Spinal cord (tissue), 10 donors: ENCODE data around the gene ALDH1L1. TPM values are rescaled to one million over a fixed set of nuclear protein-coding genes. Genes with fewer than 3 reads are reported as not detected.
A peak's percentile ranks its signal among the peaks of the same experiment; 100 is the strongest.

Experiments used
- DNase-seq, 6 donors: peaks; one replicate each; pipeline versions ENCODE4 v3.0.0 to v3.0.0-alpha.2; 2013 to 2015; ENCODE audit warnings: low spot score in 6 of 6, low read depth in 4 of 6
- H3K27ac ChIP-seq: one replicate; pipeline ENCODE4 v1.5.1; 2013; ENCODE audit warnings: low read depth, low read length, control low read depth
- H3K27me3 ChIP-seq: one replicate; pipeline ENCODE4 v1.6.1; 2013; ENCODE audit warnings: low read length; ENCODE audit not compliant: control insufficient read depth, insufficient read depth
- H3K36me3 ChIP-seq: one replicate; pipeline ENCODE4 v1.6.1; 2013; ENCODE audit warnings: low read length; ENCODE audit not compliant: control insufficient read depth, insufficient read depth
- H3K4me1 ChIP-seq: one replicate; pipeline ENCODE4 v1.6.1; 2013; ENCODE audit warnings: low read length; ENCODE audit not compliant: control insufficient read depth, insufficient read depth
- H3K4me3 ChIP-seq: one replicate; pipeline ENCODE4 v1.5.1; 2013; ENCODE audit warnings: low read depth, low read length, control low read depth
- H3K9me3 ChIP-seq: one replicate; pipeline ENCODE4 v1.6.1; 2013; ENCODE audit warnings: low read length; ENCODE audit not compliant: control insufficient read depth, insufficient read depth
- WGBS: methylation state at CpG from one replicate; pipeline ENCODE4 v1.1.5; 2013; ENCODE audit warnings: missing lambda C conversion rate; ENCODE audit not compliant: insufficient coverage; 5-methylcytosine and 5-hydroxymethylcytosine counted together
- polyA plus RNA-seq, 2 donors: library from polyadenylated mRNA; unstranded; fragments of 120-200 nt; gene quantifications; one replicate each; pipeline ENCODE4 v1.2.1, GENCODE V29; 2013; ENCODE audit not compliant: insufficient read length in 2 of 2
- total RNA-seq, 2 donors: library from RNA; depleted of rRNA in 1 of 2; stranded (reverse); fragments of 120-200 nt in 1 of 2; fragments of >200 nt in 1 of 2; gene quantifications; one replicate each; pipeline versions ENCODE4 v1.2.3 to v1.2.4, GENCODE V29; 2013 to 2014
- donor health status: healthy.

The ALDH1L1 gene
- total and polyA plus RNA-seq, 4 donors = 19.9 to 75.2 (median 46.0) TPM

- 100% methylated on average over 1 of the region's 1 CpG for WGBS
- H3K36me3 ChIP-seq = peaks cover 52% of the 10 kb centered on the region
- H3K27me3 ChIP-seq = no peaks in the 10 kb centered on the region
- no peak for DNase-seq
- no peak overlapping the region for H3K4me3 ChIP-seq
- H3K27ac ChIP-seq = no peak overlapping the region
- no peaks in the 10 kb centered on the region for H3K9me3 ChIP-seq
- no peaks in the 10 kb centered on the region for H3K4me1 ChIP-seq
Measured at GRCh38 chr3:126116526-126116925, 63.9 kb downstream of the ALDH1L1 start.

DNA sequence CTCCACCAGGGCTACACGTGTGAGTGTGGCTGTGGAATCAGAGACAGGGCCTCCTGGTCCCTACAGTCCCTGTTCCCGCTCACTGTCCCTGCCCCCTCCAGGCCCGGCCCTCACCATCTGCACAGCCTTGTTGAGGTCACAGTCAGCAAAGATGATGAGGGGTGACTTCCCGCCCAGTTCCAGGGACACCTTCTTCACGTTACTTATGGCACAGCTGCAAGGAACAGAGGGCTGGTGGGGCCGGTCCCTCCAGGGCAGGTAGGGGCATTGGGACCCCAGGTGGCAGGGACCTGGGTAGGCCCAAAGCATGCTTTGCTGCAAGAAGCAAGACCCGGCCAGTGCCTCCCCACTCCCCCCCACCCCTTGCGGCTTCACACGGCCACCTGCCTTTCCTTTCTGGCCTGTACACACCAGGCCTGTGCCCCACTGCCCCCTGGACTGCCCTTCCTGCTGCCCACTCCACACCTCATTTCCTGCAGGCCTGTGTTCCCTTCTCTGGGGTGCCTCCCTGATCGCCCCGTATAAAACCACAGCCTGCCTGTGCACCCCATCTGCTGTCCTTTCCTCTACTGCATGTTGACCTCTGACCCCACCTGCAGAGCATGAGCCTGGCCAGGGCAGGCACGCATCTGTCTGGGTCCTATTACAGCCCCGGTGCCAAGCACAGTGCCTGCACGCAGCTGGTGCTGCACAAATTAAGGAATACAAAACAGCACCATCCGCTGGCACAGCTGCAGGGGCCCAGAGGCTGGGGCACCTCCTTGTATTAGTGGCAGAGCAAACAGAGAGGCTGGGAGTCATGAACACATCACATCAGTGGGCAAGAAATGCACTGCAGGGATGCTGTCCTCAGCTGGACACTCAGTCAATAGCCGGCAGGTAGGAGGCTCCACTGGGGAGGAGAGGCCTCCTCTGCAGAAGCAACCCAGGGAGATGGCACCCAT lies 65.7 kb downstream of the ALDH1L1 start:
- H3K27ac ChIP-seq = no peak overlapping the region
- peaks cover 60% of the 10 kb centered on the region for H3K36me3 ChIP-seq
- no peak overlapping the region for H3K4me3 ChIP-seq
- no peaks in the 10 kb centered on the region for H3K9me3 ChIP-seq
- DNase-seq = no peak
- no peaks in the 10 kb centered on the region for H3K27me3 ChIP-seq
- WGBS = 87% methylated on average over 15 of the region's 16 CpGs
- no peaks in the 10 kb centered on the region for H3K4me1 ChIP-seq

DNA sequence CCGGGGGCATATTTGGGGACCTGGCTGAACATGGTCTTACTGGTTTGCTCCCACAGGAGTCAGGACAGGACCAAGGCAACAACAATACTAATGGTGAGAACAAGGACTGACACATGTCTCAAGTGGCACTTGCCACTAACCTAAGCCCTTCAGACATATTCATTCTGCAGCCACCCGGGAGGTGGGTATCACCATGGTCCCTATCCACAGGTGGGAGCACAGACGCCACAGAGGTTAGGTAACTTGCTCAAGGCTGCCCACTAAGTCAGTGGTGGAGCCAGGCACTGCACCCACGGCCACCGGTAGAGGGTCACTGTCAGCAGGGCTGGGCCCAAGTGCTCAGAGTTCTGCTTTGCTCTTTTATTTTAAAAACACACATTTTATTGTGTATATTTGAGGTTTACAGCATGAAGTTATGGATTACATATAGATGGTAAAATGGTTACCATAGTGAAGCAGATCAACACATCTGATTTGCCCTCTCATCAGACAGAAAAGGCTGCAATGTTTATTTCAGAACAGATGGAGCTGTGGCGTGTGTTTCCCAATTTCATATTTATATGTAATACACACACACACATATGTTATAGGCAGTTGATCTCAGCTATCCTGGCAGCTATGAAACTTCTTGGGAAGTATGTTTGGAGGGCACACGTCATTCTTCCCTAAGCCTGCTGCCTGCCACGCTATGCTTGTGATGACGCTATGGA lies 66.5 kb downstream of the ALDH1L1 start:
- peaks cover 67% of the 10 kb centered on the region for H3K36me3 ChIP-seq
- peak in 1 of 6 donors; percentile 85 for DNase-seq
- 76% methylated on average over 5 of the region's 9 CpGs for WGBS
- H3K9me3 ChIP-seq = no peaks in the 10 kb centered on the region
- H3K27ac ChIP-seq = no peak overlapping the region
- H3K4me3 ChIP-seq = no peak overlapping the region
- no peaks in the 10 kb centered on the region for H3K4me1 ChIP-seq
- H3K27me3 ChIP-seq = no peaks in the 10 kb centered on the region

DNA sequence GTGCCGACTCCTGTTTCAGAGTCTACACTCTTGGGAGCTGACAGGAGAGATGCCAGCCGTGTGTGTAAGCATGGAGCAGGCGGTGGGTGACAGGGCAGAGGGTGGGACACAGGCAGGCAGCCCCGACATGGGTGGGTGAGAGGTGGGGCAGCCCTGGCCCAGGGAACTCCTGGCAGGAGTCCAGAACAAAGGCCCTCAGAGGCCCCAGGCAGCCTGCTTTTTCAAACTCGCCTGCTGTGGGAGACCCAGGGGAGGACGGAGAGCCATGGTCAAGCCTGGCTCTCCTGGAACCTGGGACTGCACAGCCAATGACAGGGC lies 67.2 kb downstream of the ALDH1L1 start:
- H3K9me3 ChIP-seq = no peaks in the 10 kb centered on the region
- WGBS = 83% methylated on average over 6 of the region's 6 CpGs
- no peak for DNase-seq

GRCh38 chr3:126112531-126113237 lies 67.7 kb downstream of the ALDH1L1 start:
- WGBS = 85% methylated on average over 11 of the region's 13 CpGs
- H3K36me3 ChIP-seq = peaks cover 66% of the 10 kb centered on the region
- H3K9me3 ChIP-seq = no peaks in the 10 kb centered on the region
- no peaks in the 10 kb centered on the region for H3K4me1 ChIP-seq
- DNase-seq = no peak
- H3K27ac ChIP-seq = no peak overlapping the region
- H3K4me3 ChIP-seq = no peak overlapping the region
- no peaks in the 10 kb centered on the region for H3K27me3 ChIP-seq

More for the DNA sequence above, 67.2 kb downstream of the ALDH1L1 start:
- Histone ChIP-seq H3K27me3 (no peaks in the 10 kb centered on the region), H3K4me1 (no peaks in the 10 kb centered on the region), H3K27ac (no peak overlapping the region), H3K36me3 (peaks cover 67% of the 10 kb centered on the region), H3K4me3 (no peak overlapping the region)

DNA sequence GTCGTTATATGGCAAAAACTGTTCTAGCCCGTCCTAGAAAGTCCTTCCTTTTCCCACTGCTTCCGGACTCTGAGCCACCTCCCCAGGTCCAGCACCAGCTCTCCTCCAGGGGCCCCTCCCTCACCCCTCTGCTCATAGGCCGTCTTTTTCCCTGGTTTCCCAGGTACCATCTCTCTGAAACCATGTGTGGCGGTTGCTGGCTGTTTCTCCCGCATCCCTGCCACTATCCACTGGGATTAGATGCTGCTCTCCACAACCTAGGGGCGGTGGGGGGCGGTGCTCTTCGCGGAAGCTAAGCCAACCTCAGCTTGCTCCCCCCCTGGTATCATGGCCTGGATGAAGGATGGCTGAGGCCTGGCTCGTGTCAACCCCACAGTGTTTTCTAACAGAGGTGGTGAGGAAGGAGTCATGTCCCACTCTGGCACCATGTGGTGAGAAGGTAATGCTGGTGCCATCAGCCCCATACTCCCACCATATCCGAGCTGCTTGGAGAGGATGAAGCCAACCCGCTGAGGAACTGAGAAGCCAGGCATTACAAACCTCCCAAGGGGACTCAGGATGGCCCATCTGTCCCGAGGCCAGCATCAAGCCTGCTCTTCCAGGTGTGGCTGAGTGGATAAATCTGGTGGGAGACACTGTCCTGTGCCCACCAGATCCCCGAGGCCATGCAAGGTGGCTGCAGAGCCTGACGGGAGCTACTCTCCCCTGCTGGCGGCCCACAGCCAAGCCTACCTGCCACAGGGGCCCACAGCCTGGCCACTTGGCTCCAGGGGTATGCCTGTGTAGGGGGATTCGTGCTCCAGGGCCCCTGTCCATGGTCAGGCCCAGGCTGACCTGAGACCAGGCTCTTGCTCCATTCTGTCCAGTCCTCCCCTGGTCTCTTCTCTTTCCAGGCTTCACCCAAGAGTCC lies 68.6 kb downstream of the ALDH1L1 start:
- H3K27me3 ChIP-seq = no peaks in the 10 kb centered on the region
- H3K4me1 ChIP-seq = no peaks in the 10 kb centered on the region
- no peak overlapping the region for H3K27ac ChIP-seq
- peaks cover 67% of the 10 kb centered on the region for H3K36me3 ChIP-seq
- no peak overlapping the region for H3K4me3 ChIP-seq
- DNase-seq = no peak
- no peaks in the 10 kb centered on the region for H3K9me3 ChIP-seq
- 92% methylated on average over 11 of the region's 18 CpGs for WGBS

DNA sequence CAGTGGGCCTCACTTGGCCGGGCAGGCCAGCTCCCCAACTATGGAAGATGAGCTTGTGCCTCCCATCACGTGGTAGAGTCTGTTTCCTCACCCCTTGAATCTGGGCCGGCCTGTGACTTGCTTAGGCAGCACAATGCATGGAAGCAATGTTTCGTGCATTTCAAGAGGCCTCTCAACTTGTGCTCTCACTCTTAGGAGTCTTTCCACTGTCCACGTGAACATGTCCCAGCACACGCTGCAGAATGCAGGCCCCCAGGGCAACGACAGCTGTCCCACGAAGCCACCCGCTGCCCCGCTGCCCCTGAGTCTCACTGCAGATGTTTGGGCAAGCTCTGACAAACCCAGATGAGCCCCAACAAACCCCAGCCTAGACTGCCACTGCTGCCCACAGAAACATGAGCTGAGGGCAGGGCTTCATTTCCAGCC lies 69.2 kb downstream of the ALDH1L1 start:
- WGBS = 86% methylated on average over 10 of the region's 10 CpGs
- H3K4me3 ChIP-seq = no peak overlapping the region
- no peaks in the 10 kb centered on the region for H3K27me3 ChIP-seq
- H3K9me3 ChIP-seq = no peaks in the 10 kb centered on the region
- H3K36me3 ChIP-seq = peaks cover 68% of the 10 kb centered on the region
- no peaks in the 10 kb centered on the region for H3K4me1 ChIP-seq
- no peak for DNase-seq
- H3K27ac ChIP-seq = no peak overlapping the region

- Histone ChIP-seq H3K9me3 (no peaks in the 10 kb centered on the region), H3K4me1 (no peaks in the 10 kb centered on the region), H3K27me3 (no peaks in the 10 kb centered on the region), H3K27ac (no peak overlapping the region), H3K36me3 (peaks cover 73% of the 10 kb centered on the region), H3K4me3 (no peak overlapping the region)
- DNase-seq = no peak
- 76% methylated on average over 12 of the region's 12 CpGs for WGBS
Measured at GRCh38 chr3:126110431-126111125, 69.8 kb downstream of the ALDH1L1 start.
